Activated CD4-positive, alpha-beta T cell treated with anti-CD3 and anti-CD28 coated beads, Interleukin-2, amount 50 U/mL, for 4 hours (primary cell): Measurements from ENCODE around the gene STK17B.
"Not testable (repeated sequence)": the region's sequence is repeated elsewhere in the genome, so short reads cannot be mapped to it uniquely, and the experiment has no call there.

ENCODE experiments used
- DNase-seq, 2 experiments: peaks; one replicate each; pipeline ENCODE4 v3.0.0-alpha.2; 2020

Gene STK17B

GRCh38 chr2:196171248-196171871, at the start of gene STK17B:
STK17B (minus strand) TSS chr2:196171578; CDS start chr2:196163383, 8,195 bp downstream.
- peak; percentile 97 for DNase-seq

GRCh38 chr2:196220671-196221070, 49.3 kb upstream of the STK17B start:
- no peak for DNase-seq

- DNase-seq: no peak
These were observed 48.3 kb upstream of the STK17B start for GRCh38 chr2:196219671-196220070.

- no peak for DNase-seq
These were observed 46.7 kb upstream of the STK17B start for GRCh38 chr2:196218106-196218505.

GRCh38 chr2:196217116-196217515, 45.7 kb upstream of the STK17B start:
- DNase-seq: no peak

- DNase-seq: no peak
These were observed 44.0 kb upstream of the STK17B start for GRCh38 chr2:196215376-196215775.

- DNase-seq: no peak
These were observed 42.8 kb upstream of the STK17B start for GRCh38 chr2:196214156-196214555.

GRCh38 chr2:196213252-196213980, 42.0 kb upstream of the STK17B start:
- no peak for DNase-seq

GRCh38 chr2:196208915-196209314, 37.5 kb upstream of the STK17B start:
- DNase-seq: no peak

- DNase-seq: no peak
These were observed 35.4 kb upstream of the STK17B start for GRCh38 chr2:196206804-196207203.

GRCh38 chr2:196205881-196206435, 34.6 kb upstream of the STK17B start:
- DNase-seq: no peak

GRCh38 chr2:196205011-196205766, 33.8 kb upstream of the STK17B start:
- DNase-seq: no peak

GRCh38 chr2:196201229-196202009, 30.0 kb upstream of the STK17B start:
- DNase-seq: no peak

- DNase-seq: no peak
These were observed 29.2 kb upstream of the STK17B start for GRCh38 chr2:196200557-196200956.

- no peak for DNase-seq
These were observed 24.4 kb upstream of the STK17B start for GRCh38 chr2:196195758-196196157.

GRCh38 chr2:196195302-196195701, 23.9 kb upstream of the STK17B start:
- no peak for DNase-seq

GRCh38 chr2:196191541-196191940, 20.2 kb upstream of the STK17B start:
- DNase-seq: no peak

- no peak for DNase-seq
These were observed 16.6 kb upstream of the STK17B start for GRCh38 chr2:196187898-196188458.

- not testable (repeated sequence) for DNase-seq
These were observed 15.9 kb upstream of the STK17B start for GRCh38 chr2:196187175-196187700.

- no peak for DNase-seq
These were observed 15.0 kb upstream of the STK17B start for GRCh38 chr2:196186266-196186980.

- no peak for DNase-seq
These were observed 13.5 kb upstream of the STK17B start for GRCh38 chr2:196184921-196185320.
